Stimulated activated CD4-positive, alpha-beta T cell treated with anti-CD3 and anti-CD28 coated beads, Interleukin-12 subunit alpha, Interleukin-12 subunit beta, amount 100 ng/mL, for 48 hours (primary cell): ENCODE measurements around the gene SYNE1.
A peak's percentile ranks its signal among the peaks of the same experiment; 100 is the strongest.

Source experiments
- DNase-seq, 3 donors: peaks; one replicate each; pipeline ENCODE4 v3.0.0-alpha.2; 2020; ENCODE audit warnings: low read depth in 2 of 3, low spot score in 1 of 3

The SYNE1 gene

GRCh38 chr6:152189736-152190135 is 447.4 kb downstream of the SYNE1 start:
- no peak for DNase-seq

GRCh38 chr6:152188011-152188410 is 449.2 kb downstream of the SYNE1 start:
- no peak for DNase-seq

DNA sequence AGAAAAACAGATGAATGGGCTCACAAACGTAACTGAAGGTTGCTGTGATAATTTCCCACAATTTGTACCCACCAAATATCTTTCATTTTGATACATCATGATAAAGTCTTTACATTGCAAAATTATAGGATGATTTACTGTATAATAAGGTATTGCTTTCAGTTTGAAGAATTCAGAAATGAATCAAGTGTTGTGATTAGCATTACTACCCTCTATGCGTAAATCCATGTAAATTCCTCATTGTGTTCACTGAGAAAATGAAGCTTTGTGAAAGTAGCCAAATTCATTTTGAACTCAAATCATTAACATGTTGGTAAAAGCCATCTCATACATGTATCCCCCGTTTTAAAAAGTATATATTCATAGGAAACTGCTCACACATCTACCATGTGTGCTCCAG is 450.3 kb downstream of the SYNE1 start:
- no peak for DNase-seq

DNA sequence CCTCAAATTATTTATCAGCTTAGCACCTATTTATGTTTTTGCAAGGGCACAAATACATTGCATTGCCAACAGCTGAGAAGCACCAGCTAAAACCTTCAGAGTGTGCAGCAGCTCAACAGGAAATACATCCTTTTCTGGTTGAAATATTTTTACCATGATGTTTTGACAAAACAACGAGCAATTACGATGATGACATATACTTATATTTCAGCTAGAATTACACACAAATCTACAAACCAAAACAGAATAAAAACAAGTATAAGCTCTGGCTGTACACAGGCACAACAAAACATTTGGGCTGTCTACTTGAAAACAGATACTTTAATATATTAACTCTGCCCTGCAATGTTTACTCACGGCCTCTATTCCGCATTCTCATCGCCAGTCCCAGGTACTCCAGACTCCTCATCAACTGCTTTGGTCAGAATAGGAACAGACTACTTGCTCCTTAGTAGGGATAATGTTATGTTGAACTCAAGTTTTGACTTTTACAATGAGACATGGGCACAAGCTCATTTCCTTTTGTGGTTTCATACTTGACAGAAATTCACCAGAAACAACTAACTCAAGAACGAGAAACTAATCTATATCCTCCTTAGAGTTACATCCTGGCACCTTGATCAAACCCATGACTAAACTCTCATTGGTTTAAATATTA is 452.1 kb downstream of the SYNE1 start:
- DNase-seq, result no peak

- no peak for DNase-seq
These were observed 452.6 kb downstream of the SYNE1 start for GRCh38 chr6:152184573-152184916.

DNA sequence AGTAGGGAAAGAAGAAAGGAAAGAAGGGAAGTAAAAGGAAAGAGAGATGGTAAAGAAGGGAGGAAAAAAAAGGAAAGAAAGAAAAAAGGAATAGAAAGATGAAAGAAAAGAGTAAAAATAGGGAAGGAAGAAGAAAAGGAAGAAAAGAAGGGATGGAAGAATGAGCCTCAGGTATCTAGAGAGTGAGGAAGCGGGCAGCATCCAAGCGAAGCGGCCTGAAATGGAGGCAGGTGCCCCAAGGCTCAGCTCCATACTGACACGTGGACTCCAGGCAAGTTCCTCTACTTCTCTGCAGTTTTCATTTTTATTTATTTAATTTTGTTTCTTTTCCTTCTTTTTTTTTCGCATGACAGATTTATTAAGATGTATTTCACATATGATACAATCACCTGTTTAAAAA is 456.6 kb downstream of the SYNE1 start:
- DNase-seq, result no peak

- DNase-seq, result no peak
These were observed 460.9 kb downstream of the SYNE1 start for GRCh38 chr6:152176268-152176667.

GRCh38 chr6:152173957-152174356 is 463.2 kb downstream of the SYNE1 start:
- DNase-seq, result no peak

DNA sequence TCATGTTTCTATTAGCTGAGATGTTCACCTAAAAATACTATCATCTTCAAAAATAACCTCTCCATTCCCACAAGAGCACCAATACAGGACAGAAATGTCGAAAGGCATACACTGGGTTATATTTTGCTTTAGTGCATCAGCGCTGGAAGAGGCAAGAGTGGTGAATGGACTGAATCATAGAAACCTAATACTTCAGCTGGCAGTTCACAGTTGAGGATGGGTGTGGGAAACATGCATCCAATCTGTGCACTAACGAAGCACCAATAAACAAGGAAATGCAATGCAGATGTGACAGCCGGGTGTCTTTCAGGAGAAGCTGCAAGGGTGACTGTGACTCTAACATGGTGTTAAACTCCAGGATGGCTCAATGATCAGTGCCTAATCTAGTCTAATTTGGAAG is 463.8 kb downstream of the SYNE1 start:
- no peak for DNase-seq

- peak; percentile 60 to 64 (median 61) for DNase-seq
These were observed 466.2 kb downstream of the SYNE1 start for GRCh38 chr6:152170702-152171667.

- DNase-seq, result no peak
These were observed 466.9 kb downstream of the SYNE1 start for GRCh38 chr6:152170313-152170701.

DNA sequence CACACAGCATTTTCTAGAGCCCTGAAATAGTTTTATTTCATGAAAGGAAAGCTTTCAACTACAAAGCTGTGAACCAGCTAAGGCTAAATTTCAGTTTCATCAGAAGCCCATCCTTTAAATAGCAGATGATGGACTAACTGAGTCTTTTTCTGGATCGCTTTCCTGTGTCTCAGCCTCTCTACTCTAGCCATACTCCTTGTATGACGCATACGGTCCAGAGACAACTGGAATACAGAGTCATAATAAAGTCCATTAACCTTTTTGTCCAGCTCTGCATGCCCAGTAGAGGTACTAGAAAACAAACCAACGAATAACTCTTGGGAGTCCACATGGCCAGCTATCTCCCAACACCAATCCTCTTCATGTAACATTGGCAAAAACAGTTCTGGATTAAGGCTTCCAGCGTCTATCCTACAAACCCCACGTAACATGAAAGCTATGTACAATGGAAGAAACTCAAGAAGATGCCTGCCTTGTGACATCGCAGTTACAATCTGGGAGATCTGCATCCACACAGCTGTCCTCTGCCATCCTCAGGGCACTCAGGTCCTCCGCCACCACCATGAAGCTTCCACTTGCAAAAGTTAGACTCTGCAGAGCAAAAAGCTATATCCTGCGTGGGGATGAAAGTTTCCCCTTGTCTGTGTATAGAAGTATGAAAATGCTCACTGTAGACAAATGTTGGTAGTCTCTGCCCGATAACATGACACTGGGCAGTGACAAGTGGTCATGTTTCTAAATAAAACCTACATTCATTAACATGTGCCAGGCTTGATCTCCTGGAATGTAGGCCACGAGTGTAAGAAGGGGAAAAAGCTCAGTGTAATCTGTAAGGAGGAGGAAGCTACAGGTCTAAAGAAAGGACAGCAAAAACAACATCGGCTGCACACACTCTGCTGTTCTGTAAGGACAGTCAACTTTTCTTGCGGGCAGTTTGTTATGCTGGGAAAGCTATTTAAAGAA is 469.2 kb downstream of the SYNE1 start:
- no peak for DNase-seq

- no peak for DNase-seq
These were observed 470.3 kb downstream of the SYNE1 start for GRCh38 chr6:152166897-152167296.

DNA sequence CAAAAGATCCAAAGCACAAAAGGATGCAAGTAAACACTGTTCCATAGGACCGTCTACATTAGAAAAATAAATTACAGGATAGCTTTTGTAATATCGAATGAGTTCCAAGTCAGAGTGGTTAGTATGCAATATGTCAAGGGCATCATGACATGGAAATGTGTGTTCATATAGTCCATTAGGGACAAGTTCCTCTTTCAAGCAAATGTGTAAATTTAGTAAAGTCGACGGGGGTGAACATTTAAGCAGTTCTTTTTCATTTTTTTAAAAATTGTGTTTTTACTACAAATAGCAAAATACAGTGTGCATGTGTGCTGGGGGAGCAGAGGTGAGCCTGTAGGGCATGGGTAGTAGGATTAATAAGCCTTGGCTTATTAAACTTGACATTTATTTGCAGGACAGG is 470.7 kb downstream of the SYNE1 start:
- no peak for DNase-seq

DNA sequence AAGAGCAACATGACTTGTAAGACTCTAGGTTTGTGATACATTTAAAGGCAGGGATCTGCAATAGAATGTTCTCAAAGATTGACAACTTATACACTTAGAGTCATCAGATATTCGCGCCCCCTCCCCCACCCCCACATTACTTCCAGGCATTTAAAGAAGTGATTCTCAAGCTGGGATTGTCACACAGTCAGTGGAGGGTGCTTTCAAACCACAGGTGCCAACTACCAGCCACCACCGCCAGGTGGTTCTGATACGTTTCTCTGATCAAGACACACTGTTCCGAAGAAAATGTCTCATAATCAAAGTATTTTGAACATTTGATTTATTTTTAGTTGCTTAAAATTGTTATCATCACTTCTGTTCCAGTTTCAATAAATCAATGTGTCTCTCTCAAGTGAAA is 472.2 kb downstream of the SYNE1 start:
- DNase-seq, result no peak

DNA sequence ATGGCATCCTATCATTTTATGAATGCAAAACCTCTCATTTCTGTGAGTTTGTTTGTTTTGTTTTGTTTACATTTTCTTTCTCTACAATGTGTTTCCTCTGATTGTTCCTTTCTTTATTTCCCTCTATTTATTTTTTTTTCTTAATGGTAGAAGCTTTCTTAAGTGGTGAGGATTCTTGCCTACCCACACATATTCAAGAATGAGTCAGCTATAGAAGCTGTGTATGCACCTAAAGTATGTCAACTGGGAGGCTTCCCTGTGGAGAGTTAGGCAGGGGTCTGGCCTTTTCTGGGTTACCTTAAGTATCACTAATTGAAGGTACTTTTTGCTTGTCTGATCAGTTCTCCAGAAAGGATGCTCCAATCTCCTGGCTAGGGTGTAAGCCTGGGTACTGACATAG is 475.7 kb downstream of the SYNE1 start:
- no peak for DNase-seq

GRCh38 chr6:152160346-152160745 is 476.8 kb downstream of the SYNE1 start:
- DNase-seq, result peak in 1 of 3 donors; percentile 5

- no peak for DNase-seq
These were observed 481.4 kb downstream of the SYNE1 start for GRCh38 chr6:152155792-152156191.

DNA sequence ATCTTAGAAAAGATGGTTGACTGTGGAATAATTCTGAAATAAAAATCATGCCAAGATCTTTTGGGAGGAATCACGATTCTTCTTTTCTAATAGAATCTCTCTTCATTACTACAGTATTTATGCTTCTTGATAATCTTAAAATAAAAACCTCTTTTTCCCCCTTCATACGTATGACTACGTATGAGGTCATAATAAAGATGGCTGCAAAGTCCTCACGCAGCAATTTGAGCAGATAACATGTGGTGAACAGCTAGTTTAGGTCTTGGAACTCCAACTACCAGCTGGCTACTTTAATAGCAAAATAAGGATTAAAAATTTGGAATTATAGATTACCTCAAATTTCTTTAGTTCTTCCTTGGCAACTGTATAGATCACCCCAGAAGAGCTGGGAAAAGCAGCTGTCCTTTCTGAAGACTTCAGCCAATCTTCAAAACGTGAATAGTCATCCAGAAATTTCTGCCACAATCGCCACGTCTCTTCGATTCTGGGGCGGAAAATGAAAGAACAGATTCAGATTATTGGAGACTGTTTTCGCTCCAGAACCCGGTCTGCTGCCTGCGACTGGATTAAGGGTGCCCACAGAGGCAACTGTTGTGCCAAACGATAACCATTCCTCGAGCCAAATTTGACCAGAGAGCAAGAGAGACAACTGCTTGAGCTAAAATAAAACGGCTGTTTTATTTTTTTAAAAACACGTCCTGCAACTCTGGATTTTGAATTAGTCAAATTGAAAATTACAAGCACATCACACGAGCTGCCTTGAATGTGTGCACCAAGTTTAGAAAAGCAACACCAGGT is 482.4 kb downstream of the SYNE1 start:
- no peak for DNase-seq

DNA sequence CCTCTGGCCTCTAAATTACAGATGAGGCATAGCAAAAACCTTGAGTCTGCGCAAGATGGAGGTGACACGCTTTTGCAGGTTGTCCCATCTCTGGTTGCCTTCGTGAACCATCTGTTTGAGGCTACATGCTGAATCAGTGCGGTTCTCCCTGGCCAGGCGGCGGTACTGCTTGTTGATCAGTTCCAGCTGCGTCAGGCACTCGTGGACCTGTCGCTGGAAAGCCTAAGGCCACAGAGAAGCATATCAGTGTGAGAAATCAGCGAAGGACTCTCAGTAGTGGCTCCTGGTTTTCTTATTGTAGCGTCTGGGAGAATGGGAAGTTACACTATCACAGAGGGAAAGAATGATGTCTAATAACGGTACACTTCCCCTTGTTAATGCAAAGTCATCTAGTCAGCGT is 485.2 kb downstream of the SYNE1 start:
- DNase-seq, result no peak

GRCh38 chr6:152150196-152150595 is 487.0 kb downstream of the SYNE1 start:
- no peak for DNase-seq
